NCI-H345 treated with DMSO at 0.1 percent for 48 hours (cell line): ENCODE results near the gene POLR3H.

Experiments used
- DNase-seq: peaks from one replicate; lab custom pipeline; 2025; ENCODE audit not compliant: unreplicated experiment; lab: John Stamatoyannopoulos, UW

Gene POLR3H

DNA sequence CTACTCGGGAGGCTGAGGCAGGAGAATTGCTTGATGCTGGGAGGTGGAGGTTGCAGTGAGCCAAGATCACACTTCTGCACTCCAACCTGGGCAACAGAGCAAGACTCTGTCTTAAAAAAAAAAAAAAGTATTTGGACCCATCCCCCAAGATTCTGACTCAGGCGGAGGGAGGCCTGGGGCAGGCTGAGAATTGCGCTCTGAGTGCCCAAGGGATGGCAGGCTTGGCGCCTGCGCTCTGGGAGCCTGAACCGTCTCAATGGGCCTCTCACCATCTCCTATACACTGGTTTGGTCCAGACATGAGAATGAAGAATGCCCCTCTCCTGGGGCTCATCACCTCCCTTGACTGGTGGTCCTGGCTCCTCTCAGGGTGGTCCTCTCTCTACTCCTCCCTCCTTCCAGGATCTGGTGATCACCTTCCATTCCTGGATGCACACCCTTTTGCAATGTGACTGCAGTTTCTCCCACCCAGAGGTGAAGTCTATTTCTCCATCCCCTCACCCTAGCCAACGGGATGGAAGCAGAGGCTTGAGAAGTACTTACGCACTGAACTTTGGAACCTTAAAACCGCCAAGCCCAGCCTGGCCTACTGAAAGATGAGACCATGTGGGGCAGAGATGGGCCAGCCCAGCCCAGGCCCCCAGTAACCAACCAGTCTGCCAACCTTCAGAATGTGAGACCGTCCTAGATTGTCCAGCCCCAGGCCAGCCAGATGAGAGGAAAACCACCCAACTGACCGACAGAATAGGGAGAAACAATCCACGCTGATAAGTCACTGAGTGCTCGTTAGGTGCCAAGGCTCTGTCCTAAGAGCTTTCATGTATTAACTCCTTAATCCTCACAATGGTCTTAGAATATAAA, 4.9 kb downstream of the POLR3H start:
- no peak for DNase-seq

GRCh38 chr22:41538583-41538982, 5.7 kb downstream of the POLR3H start:
- DNase-seq, result no peak

DNA sequence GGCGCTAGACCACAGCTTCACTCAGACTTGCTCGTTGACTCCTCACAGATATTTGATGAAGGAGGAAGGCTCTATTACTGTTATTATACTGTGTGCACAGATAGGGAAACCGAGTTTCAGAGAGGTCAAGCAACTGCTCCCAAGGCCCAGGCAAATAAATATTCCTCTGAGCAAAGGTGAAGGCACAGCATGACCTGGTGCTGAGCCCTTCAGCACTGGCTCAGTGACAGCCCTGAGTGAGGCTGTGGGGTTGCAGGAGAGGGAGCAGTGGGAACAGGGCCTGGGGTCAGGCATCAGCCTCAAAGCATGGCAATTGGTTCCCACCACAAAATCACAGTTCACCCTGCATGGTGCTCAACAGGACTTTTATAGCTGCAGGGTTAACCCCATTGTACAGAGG, 7.1 kb downstream of the POLR3H start:
- DNase-seq, result no peak

DNA sequence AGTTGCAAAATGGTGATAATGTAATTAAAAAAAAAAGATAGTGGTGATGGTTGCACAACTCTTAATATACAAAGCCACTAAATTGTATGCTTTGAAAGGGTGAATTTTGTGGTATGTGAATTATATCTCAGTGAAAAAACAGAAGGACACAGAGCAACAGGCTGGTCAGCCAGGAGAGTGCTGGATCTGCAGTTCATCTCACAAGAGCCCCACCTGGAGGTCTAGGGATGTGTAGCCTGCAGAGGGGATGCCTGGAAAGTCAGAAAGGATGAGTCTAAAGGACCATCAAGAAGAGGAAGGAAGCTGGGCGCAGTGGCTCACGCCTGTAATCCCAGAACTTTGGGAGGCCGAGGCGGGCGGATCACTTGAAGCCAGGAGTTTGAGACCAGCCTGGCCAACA, 9.0 kb downstream of the POLR3H start:
- DNase-seq, result no peak

GRCh38 chr22:41534219-41534618, 10.1 kb downstream of the POLR3H start:
- DNase-seq, result no peak

DNA sequence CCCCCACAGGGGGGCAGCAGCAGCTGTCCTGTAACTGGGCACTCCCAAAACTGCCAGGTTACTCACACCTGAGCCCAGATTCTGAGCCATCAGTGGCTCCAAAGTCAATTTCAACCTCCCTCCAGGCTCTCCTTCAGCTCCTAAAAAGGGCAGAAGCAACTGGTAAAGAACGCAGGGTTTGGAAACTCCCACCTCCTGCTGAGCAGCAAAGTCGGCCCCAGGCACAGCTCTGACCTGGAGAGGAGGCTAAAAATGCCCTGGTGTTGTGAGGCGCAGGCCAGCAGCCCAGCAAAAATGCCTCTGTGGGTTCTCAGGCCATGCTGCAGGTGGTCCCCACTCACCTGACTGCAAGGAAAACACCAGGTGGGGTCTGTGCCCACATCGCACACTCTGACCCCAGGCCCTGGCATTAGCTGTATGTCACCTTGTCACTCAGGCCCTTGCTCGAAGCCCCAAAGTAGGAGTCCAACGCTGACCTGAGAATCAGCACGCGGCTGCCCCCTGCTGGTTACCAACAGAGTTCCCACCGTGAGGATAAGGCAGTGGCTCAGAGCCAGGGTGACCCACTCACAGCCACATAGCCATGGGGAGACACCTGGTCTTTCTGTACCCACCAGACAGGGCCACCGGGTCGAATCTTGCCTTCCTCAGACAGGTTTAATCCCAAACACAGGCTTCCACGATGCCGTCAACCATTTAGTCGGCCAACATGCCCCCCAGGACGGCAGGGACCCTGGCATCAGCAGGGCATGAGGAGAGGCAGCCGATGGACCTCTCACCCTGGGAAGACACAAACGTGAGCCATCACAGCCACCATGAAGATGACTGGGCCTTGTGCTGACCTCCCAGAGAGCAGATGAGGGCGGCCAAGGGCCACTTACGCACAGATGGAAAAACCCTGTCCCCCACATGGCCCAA, 11.1 kb downstream of the POLR3H start:
- DNase-seq, result no peak

DNA sequence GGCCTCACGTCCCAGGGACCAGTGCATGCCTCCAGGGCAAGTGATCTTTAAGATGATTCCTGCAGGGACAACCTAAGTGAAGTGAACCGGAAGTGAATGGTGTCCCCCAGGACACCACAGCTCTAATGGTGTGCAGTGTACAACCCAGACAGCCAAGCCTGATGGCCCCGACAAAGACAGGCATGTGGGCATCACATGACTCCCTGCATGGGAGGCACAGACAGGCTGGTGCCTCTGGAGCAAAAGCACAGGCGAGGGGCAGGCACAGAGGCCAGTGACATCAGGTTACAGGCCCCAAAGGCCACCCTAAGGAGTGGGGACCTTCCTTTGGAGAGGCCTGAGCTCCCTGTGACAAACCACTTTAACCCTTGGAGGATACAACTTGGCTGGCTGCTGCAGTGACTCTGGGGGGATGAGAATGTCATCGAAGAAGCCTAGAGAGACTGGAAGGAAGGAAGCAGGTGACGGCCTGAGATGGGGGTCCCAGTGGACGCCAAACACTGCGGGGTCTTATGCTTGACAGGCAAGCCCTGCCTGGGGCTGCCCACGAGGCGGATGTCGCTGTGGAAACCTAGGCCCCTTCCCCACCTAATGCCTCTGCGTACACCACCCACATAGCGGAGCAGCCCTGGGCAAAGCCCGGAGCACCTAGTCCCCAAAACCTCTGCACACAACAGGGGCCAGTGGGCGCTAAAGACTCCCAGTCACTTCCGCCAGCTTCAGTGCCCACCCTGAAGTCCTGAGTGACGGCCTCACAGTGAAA, 12.4 kb downstream of the POLR3H start:
- DNase-seq, result no peak

GRCh38 chr22:41530890-41531714, 13.2 kb downstream of the POLR3H start:
- DNase-seq, result no peak

DNA sequence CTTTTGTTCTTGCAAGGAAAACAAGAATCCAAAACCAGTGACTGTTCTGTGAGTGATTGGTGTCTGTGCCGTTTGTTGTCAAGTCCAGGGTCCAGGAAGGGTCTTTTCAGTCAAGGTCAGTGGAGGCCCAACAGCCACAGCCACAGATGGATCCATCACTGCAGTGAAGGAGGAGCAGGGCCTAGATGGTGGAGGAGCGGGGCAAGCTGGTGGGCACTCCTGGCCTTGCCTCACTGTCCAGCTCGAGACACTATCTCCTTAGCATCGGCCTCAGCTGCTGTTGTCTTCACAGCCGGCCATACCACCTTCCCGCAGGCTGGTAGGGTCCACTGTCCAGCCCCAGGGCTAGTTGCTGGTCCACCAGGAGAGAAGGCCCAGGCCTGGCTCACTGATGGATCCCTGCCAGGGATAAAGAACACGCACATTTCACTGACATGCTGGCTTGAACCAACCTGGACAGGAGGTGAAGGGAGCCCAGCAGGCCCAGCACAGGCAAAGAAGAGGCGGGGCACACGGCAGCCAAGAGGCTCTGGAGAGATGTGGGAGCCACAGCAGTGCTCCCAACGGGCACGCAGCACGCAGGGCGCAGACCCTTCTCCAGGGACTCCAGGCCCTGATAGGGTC, 15.2 kb downstream of the POLR3H start:
- DNase-seq, result no peak

GRCh38 chr22:41528132-41528766, 16.0 kb downstream of the POLR3H start:
- DNase-seq, result no peak

DNA sequence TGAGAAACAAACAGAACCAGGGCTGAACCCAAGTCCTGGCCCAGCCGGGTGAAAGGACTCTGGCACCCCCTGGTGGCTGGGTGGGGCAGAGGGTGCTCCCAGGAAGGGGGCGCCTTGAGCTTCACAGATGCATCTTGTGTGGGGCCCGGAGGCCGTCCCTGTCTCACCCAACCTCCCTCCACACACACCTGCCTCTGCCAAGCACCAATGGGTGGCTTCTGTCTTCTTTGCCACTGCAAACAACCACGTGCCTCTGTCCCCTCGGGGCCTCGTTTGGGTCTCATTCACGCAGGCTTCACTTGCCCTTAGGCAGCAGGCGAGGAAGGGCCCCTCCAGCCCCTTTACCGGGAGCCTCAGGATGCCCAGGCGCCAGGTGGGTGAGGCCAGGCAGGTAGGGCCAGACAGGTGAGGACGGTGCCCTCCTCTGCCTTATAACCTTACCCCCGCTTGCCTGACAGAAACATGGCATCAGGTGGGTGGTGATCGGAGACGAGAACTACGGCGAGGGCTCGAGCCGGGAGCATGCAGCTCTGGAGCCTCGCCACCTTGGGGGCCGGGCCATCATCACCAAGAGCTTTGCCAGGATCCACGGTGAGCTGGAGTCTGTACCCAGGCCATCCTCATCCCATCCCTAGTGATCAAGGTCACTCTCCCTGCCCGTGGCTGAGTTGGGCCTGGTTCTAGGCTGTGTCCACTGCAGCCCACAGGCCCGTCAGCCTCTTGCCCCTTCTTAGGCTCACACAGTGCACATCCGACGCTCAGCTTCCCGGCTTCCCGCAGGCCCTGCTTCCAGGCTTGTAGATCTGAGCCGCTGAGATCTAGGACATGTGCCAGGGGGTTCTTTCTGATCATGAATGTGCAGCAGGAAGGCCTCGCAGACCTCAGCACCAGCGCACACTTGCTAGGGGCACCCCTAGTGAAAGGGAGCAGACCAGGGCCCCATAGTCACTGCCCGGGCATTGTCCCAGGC, 17.2 kb downstream of the POLR3H start:
- no peak for DNase-seq

- no peak for DNase-seq
Measured at GRCh38 chr22:41526226-41526829, 17.9 kb downstream of the POLR3H start.

GRCh38 chr22:41525450-41526225, 18.6 kb downstream of the POLR3H start:
- no peak for DNase-seq

DNA sequence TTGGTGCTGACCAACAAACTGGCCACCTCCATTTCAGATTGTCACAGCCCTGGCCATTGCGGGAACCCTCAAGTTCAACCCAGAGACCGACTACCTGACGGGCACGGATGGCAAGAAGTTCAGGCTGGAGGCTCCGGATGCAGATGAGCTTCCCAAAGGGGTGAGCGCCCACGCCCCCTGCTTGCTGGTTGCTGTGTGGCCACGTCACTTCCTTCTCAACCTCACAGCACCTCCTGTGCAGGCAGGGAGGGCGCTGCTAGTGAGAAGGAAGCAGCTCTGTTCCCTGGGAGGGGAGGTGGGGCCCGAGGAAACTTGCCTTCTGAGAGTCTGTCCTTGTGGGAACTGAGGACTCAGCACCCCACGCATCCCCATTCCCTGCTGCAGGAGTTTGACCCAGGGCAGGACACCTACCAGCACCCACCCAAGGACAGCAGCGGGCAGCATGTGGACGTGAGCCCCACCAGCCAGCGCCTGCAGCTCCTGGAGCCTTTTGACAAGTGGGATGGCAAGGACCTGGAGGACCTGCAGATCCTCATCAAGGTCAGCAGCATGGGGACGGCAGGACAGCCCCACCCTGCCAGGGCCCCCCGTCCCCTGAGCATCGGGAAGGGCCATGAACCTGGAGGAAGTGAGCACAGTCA, 19.3 kb downstream of the POLR3H start:
- DNase-seq, result no peak

DNA sequence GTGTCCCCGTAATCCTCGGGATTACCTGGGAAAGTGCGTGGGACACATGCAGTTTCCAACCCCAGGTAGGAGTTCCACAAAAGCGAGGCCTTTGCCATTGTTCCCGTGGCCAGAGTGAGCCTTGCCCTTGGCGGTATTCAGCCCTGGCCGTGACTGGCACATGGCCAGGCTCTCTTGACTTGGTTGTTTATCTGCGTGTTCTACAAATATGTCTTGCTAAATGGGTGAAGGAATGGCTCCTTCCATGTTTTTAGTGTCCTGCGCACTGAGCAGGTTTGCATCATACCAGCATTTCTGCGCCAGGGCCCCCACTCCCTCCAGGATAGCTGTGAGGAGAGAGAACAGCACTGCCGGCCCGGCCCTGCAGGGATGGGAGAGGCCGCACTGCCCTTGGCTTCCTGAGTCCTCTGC, 20.0 kb downstream of the POLR3H start:
- no peak for DNase-seq

DNA sequence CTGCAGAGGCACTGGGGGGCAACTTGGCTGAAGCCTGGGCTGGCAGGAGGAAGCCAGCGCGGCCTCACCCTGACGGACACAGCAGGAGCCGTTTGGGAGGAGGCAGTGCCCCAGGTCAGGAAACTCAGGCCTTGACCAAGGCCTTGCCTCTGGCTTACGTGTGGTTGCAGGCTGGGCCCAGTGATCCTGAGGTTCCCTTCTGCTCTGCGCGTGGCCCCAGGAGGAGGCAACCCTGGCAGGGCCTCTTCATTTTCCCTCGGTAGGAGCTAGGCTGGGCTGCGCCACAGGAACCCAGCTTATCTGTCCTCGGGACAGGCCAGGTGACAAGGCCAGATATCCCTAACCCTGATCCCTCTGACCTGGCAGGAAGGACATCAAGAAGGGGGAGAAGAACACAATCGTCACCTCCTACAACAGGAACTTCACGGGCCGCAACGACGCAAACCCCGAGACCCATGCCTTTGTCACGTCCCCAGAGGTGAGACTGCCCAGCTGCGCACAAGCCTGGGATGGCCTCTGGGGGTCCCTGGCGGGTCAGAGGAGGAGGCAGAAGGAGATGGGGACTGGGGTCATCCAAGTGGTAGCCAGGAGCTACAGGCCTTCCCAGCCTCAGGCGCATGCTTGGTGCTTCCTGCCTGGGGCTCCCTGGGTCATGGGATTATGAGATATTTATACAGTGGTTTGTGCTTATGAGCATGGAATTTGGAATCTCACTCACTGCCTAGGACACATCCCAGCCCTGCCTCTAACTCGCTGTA, 20.6 kb downstream of the POLR3H start:
- no peak for DNase-seq
